ENCODE data around the gene DDX25. TPM values are rescaled to one million over a fixed set of nuclear protein-coding genes. Genes with fewer than 3 reads are reported as not detected.
"Not testable (repeated sequence)": the region's sequence is repeated elsewhere in the genome, so short reads cannot be mapped to it uniquely, and the experiment has no call there.

DDX25 gene
- total RNA-seq (under 1 TPM in 1 of 2 experiments, not detected in 1; 0.52 TPM), polyA plus RNA-seq (under 1 TPM in 1 of 3 donors, not detected in 2; 0.89 TPM), total RNA-seq (0 to 0.69 (median 0.38) reads per million in 6 experiments)

GRCh38 chr11:125903711-125904659, at the start of gene DDX25:
Gene DDX25 (plus strand): TSS chr11:125904508. CDS start chr11:125904518, 10 bp downstream.
- Mint-ChIP-seq H3K9me3 (peaks cover 0 to 2% (median 0%) of the 10 kb centered on the region in 9 donors), H3K4me3 (peak within 1 kb of the TSS; percentile 91 to 97 (median 96)), H3K4me1 (peaks cover 14 to 46% (median 34%) of the 10 kb centered on the region in 4 donors), H3K27ac (peak within 1 kb of the TSS in 7 of 10 donors; percentile 69 to 95 (median 91)), H3K36me3 (peaks cover 6 to 18% (median 7%) of the 10 kb centered on the region in 3 donors), H3K27me3 (peaks cover 7 to 37% (median 15%) of the 10 kb centered on the region in 5 donors)
- ATAC-seq (peak; percentile 49 to 65), DNase-seq (peak in 7 of 10 donors; percentile 6 to 46 (median 30))
- POLR2A ChIA-PET: interaction anchor here (2.7 kb wide), 1 partner anchor 16 kb away, joined by 38 read pairs; the partner anchor contains the start of gene HYLS1

- Mint-ChIP-seq H3K4me1 (peaks cover 0 to 21% (median 2%) of the 10 kb centered on the region in 4 donors), H3K9me3 (peaks cover 5 to 70% (median 23%) of the 10 kb centered on the region in 9 donors), H3K27me3 (peaks cover 11 to 26% (median 16%) of the 10 kb centered on the region in 5 donors), H3K36me3 (peaks cover 0 to 18% (median 14%) of the 10 kb centered on the region in 3 donors)
- ATAC-seq, DNase-seq, H3K27ac Mint-ChIP-seq, POLR2A ChIA-PET, H3K4me3 Mint-ChIP-seq: not testable (repeated sequence)
Measured at GRCh38 chr11:125857670-125858069, 46.6 kb upstream of the DDX25 start.

- H3K27me3 Mint-ChIP-seq, ATAC-seq, POLR2A ChIA-PET, H3K27ac Mint-ChIP-seq, H3K4me3 Mint-ChIP-seq, DNase-seq, H3K4me1 Mint-ChIP-seq: not testable (repeated sequence)
- Mint-ChIP-seq H3K9me3 (peaks cover 2 to 42% (median 16%) of the 10 kb centered on the region in 9 donors), H3K36me3 (peaks cover 0 to 12% (median 0%) of the 10 kb centered on the region in 3 donors)
Measured at GRCh38 chr11:125862786-125863185, 41.5 kb upstream of the DDX25 start.

- H3K27ac Mint-ChIP-seq, H3K36me3 Mint-ChIP-seq, DNase-seq, ATAC-seq, POLR2A ChIA-PET, H3K4me1 Mint-ChIP-seq, H3K4me3 Mint-ChIP-seq, H3K27me3 Mint-ChIP-seq: not testable (repeated sequence)
- H3K9me3 Mint-ChIP-seq: peaks cover 0 to 17% (median 3%) of the 10 kb centered on the region in 9 donors
Measured at GRCh38 chr11:125865354-125865753, 39.0 kb upstream of the DDX25 start.

- POLR2A ChIA-PET: no interaction called here
Measured at GRCh38 chr11:125869521-125869920, 34.8 kb upstream of the DDX25 start.

GRCh38 chr11:125871391-125872137, 32.7 kb upstream of the DDX25 start:
- Mint-ChIP-seq H3K4me1 (peaks cover 0 to 4% (median under 1%) of the 10 kb centered on the region in 4 donors), H3K27me3 (peaks cover 0 to 15% (median 2%) of the 10 kb centered on the region in 5 donors), H3K27ac (no peak overlapping the region), H3K4me3 (no peak overlapping the region), H3K9me3 (peaks cover 0 to 11% (median 0%) of the 10 kb centered on the region in 9 donors), H3K36me3 (no peaks in the 10 kb centered on the region)
- ATAC-seq: no peak
- POLR2A ChIA-PET: no interaction called here
- DNase-seq: peak in 2 of 10 donors; percentile 23 to 24

More at GRCh38 chr11:125869521-125869920, 34.8 kb upstream of the DDX25 start:
- Mint-ChIP-seq H3K4me1 (peaks cover 0 to 4% (median under 1%) of the 10 kb centered on the region in 4 donors), H3K27me3 (peaks cover 0 to 15% (median 4%) of the 10 kb centered on the region in 5 donors), H3K9me3 (peaks cover 0 to 11% (median 0%) of the 10 kb centered on the region in 9 donors), H3K4me3 (no peak overlapping the region), H3K27ac (peak overlapping the region in 2 of 10 donors; percentile 24 to 36), H3K36me3 (no peaks in the 10 kb centered on the region)
- ATAC-seq (no peak), DNase-seq (no peak)

- Mint-ChIP-seq H3K4me3 (no peak overlapping the region), H3K36me3 (no peaks in the 10 kb centered on the region), H3K27me3 (peaks cover 0 to 15% (median 2%) of the 10 kb centered on the region in 5 donors), H3K27ac (peak overlapping the region in 1 of 10 donors; percentile 23), H3K4me1 (peaks cover 0 to 4% (median under 1%) of the 10 kb centered on the region in 4 donors), H3K9me3 (peaks cover 0 to 11% (median 0%) of the 10 kb centered on the region in 9 donors)
- no peak for DNase-seq
- POLR2A ChIA-PET: no interaction called here
- no peak for ATAC-seq
Measured at GRCh38 chr11:125872138-125872491, 32.2 kb upstream of the DDX25 start.

GRCh38 chr11:125873881-125874555, 30.3 kb upstream of the DDX25 start:
- no peak overlapping the region for H3K27ac Mint-ChIP-seq
- POLR2A ChIA-PET: interaction anchor here (0.5 kb wide), 1 partner anchor 914 kb away, joined by 3 read pairs; no protein-coding TSS in a partner anchor
- H3K27me3 Mint-ChIP-seq: peaks cover 0 to 15% (median 2%) of the 10 kb centered on the region in 5 donors
- H3K4me3 Mint-ChIP-seq: no peak overlapping the region
- no peak for ATAC-seq
- peaks cover 0 to 4% (median under 1%) of the 10 kb centered on the region in 4 donors for H3K4me1 Mint-ChIP-seq
- peaks cover 0 to 11% (median 0%) of the 10 kb centered on the region in 9 donors for H3K9me3 Mint-ChIP-seq
- no peaks in the 10 kb centered on the region for H3K36me3 Mint-ChIP-seq
- DNase-seq: no peak

GRCh38 chr11:125874556-125875124, 29.7 kb upstream of the DDX25 start:
- Mint-ChIP-seq H3K4me3 (no peak overlapping the region), H3K4me1 (peaks cover 0 to 4% (median under 1%) of the 10 kb centered on the region in 4 donors)
- POLR2A ChIA-PET: interaction anchor here (0.5 kb wide), 1 partner anchor 915 kb away, joined by 3 read pairs; no protein-coding TSS in a partner anchor

GRCh38 chr11:125881291-125881690, 23.0 kb upstream of the DDX25 start:
- H3K27me3 Mint-ChIP-seq: peaks cover 0 to 4% (median 0%) of the 10 kb centered on the region in 5 donors
- no peaks in the 10 kb centered on the region for H3K9me3 Mint-ChIP-seq
- POLR2A ChIA-PET: no interaction called here
- peaks cover 0 to 2% (median 0%) of the 10 kb centered on the region in 4 donors for H3K4me1 Mint-ChIP-seq
- DNase-seq (no peak), ATAC-seq (no peak)
- H3K4me3 Mint-ChIP-seq: no peak overlapping the region
- H3K36me3 Mint-ChIP-seq: no peaks in the 10 kb centered on the region
- no peak overlapping the region for H3K27ac Mint-ChIP-seq

More at GRCh38 chr11:125874556-125875124, 29.7 kb upstream of the DDX25 start:
- no peak overlapping the region for H3K27ac Mint-ChIP-seq
- H3K9me3 Mint-ChIP-seq: peaks cover 0 to 11% (median 0%) of the 10 kb centered on the region in 9 donors
- peak in 8 of 10 donors; percentile 9 to 70 (median 37) for DNase-seq
- peak; percentile 55 to 75 for ATAC-seq
- H3K27me3 Mint-ChIP-seq: peaks cover 0 to 15% (median 2%) of the 10 kb centered on the region in 5 donors
- no peaks in the 10 kb centered on the region for H3K36me3 Mint-ChIP-seq

- Mint-ChIP-seq H3K9me3 (peaks cover 0 to 4% (median 0%) of the 10 kb centered on the region in 9 donors), H3K4me3 (no peak overlapping the region), H3K36me3 (no peaks in the 10 kb centered on the region), H3K27me3 (peaks cover 0 to 5% (median 0%) of the 10 kb centered on the region in 5 donors), H3K27ac (peak overlapping the region in 1 of 10 donors; percentile 12), H3K4me1 (peaks cover 7 to 16% (median 14%) of the 10 kb centered on the region in 4 donors)
- no peak for ATAC-seq
- DNase-seq: no peak
- POLR2A ChIA-PET: no interaction called here
Measured at GRCh38 chr11:125883375-125883774, 20.9 kb upstream of the DDX25 start.
